Lung (tissue), 12 donors: ENCODE data around the gene C1QTNF5. TPM values are rescaled to one million over a fixed set of nuclear protein-coding genes. Genes with fewer than 3 reads are reported as not detected.

Source experiments
- ATAC-seq: fragments of 200-7000 bp; cut with Tn5 transposase; one replicate; pipeline ENCODE4 v1.9.1; 2020; ENCODE audit warnings: moderate number of reproducible peaks; ENCODE audit not compliant: insufficient read depth, low FRiP score
- DNase-seq, 3 donors: peaks; one replicate each; pipeline ENCODE4 v3.0.0-alpha.2; 2013 to 2017
- H3K27ac ChIP-seq, 2 donors: one replicate each; pipeline ENCODE4 v1.5.1; 2013; ENCODE audit warnings: mild to moderate bottlenecking in 2 of 2, moderate library complexity in 2 of 2, control low read depth in 1 of 2, inconsistent platforms in 1 of 2, low read depth in 1 of 2, low read length in 1 of 2
- H3K27me3 ChIP-seq, 3 donors: one replicate each; pipeline ENCODE4 v1.5.1; 2013; ENCODE audit warnings: low read length in 2 of 3; ENCODE audit not compliant: control insufficient read depth in 3 of 3, insufficient read depth in 3 of 3
- H3K36me3 ChIP-seq, 4 donors: one replicate each; pipeline ENCODE4 v1.5.1; 2013; ENCODE audit warnings: low read length in 4 of 4, mild to moderate bottlenecking in 1 of 4, moderate library complexity in 1 of 4; ENCODE audit not compliant: control insufficient read depth in 4 of 4, insufficient read depth in 4 of 4
- H3K4me1 ChIP-seq, 5 donors: one replicate each; pipeline ENCODE4 v1.5.1; 2013; ENCODE audit warnings: low read length in 5 of 5, mild to moderate bottlenecking in 2 of 5, moderate library complexity in 1 of 5; ENCODE audit not compliant: control insufficient read depth in 5 of 5, insufficient read depth in 5 of 5
- H3K4me3 ChIP-seq: one replicate; pipeline ENCODE4 v1.5.1; 2013; ENCODE audit warnings: mild to moderate bottlenecking, control low read depth, moderate library complexity
- H3K9ac ChIP-seq, 2 donors: one replicate each; pipeline ENCODE4 v1.5.1; 2013; ENCODE audit warnings: low read length in 2 of 2, control low read depth in 1 of 2; ENCODE audit not compliant: insufficient read depth in 1 of 2
- H3K9me3 ChIP-seq, 4 donors: one replicate each; pipeline ENCODE4 v1.5.1; 2013; ENCODE audit warnings: low read length in 3 of 4, mild to moderate bottlenecking in 1 of 4, moderate library complexity in 1 of 4; ENCODE audit not compliant: control insufficient read depth in 4 of 4, insufficient read depth in 3 of 4
- CTCF ChIP-seq: IDR thresholded peaks from 2 replicates; pipeline ENCODE4 v1.5.1; 2012; ENCODE audit warnings: mild to moderate bottlenecking; ENCODE audit errors: control extremely low read depth, extremely low read depth
- WGBS, 2 donors: extraction: QIAGEN DNeasy Blood & Tissue Kit; methylation state at CpG; one replicate each; pipeline ENCODE4 v1.1.7; 2013; 5-methylcytosine and 5-hydroxymethylcytosine counted together
- polyA plus RNA-seq, 2 donors: library from polyadenylated mRNA; stranded (reverse); fragments of 200-250 nt; gene quantifications; one replicate each; pipeline ENCODE4 v1.2.1, GENCODE V29; 2013
- total RNA-seq, 2 donors: library from RNA; depleted of rRNA in 1 of 2; stranded (reverse); fragments of >200 nt in 1 of 2; gene quantifications; one replicate each; pipeline ENCODE4 v1.2.1, GENCODE V29; 2014 to 2021
- donor health status: control.
- donor health status: control.
- donor health status: Bipolar disorder and iron deficiency.
- donor health status: healthy.
- donor health status: DM: yes; HTN: yes; CAD: no.

The C1QTNF5 gene
- total and polyA plus RNA-seq, 4 donors, result 20.2 to 34.9 (median 28.3) TPM

- 86 to 90% methylated on average over 12 of the region's 12 CpGs for WGBS, 2 donors
Observed at GRCh38 chr11:119345685-119346084, 5.0 kb upstream of the C1QTNF5 start.

GRCh38 chr11:119344291-119345010 lies 3.8 kb upstream of the C1QTNF5 start:
- DNase-seq (no peak), ATAC-seq (no peak)
- Histone ChIP-seq H3K27me3 (peaks cover 0 to 6% (median 0%) of the 10 kb centered on the region in 3 donors), H3K9me3 (no peaks in the 10 kb centered on the region), H3K9ac (no peak overlapping the region), H3K27ac (no peak overlapping the region), H3K4me1 (peaks cover 0 to 12% (median 3%) of the 10 kb centered on the region in 5 donors), H3K36me3 (no peaks in the 10 kb centered on the region), H3K4me3 (no peak overlapping the region)
- no peak for TF ChIP-seq CTCF
- 74 to 87% methylated on average over 14 of the region's 14 CpGs for WGBS, 2 donors

More at GRCh38 chr11:119345685-119346084, 5.0 kb upstream of the C1QTNF5 start:
- no peak for DNase-seq
- peaks cover 0 to 6% (median 0%) of the 10 kb centered on the region in 3 donors for H3K27me3 ChIP-seq
- no peak overlapping the region for H3K9ac ChIP-seq
- H3K36me3 ChIP-seq, result no peaks in the 10 kb centered on the region
- no peak overlapping the region for H3K27ac ChIP-seq
- no peak overlapping the region for H3K4me3 ChIP-seq
- no peak for ATAC-seq
- H3K4me1 ChIP-seq, result peaks cover 0 to 9% (median 2%) of the 10 kb centered on the region in 5 donors
- TF ChIP-seq CTCF, result no peak
- no peaks in the 10 kb centered on the region for H3K9me3 ChIP-seq

GRCh38 chr11:119343726-119344125 lies 3.0 kb upstream of the C1QTNF5 start:
- peaks cover 0 to 20% (median 5%) of the 10 kb centered on the region in 5 donors for H3K4me1 ChIP-seq
- no peak overlapping the region for H3K27ac ChIP-seq
- H3K9me3 ChIP-seq, result no peaks in the 10 kb centered on the region
- no peak for TF ChIP-seq CTCF
- H3K27me3 ChIP-seq, result peaks cover 0 to 6% (median 0%) of the 10 kb centered on the region in 3 donors
- ATAC-seq, result no peak
- WGBS, 2 donors, result 87 to 93% methylated on average over 7 of the region's 7 CpGs
- no peaks in the 10 kb centered on the region for H3K36me3 ChIP-seq
- no peak overlapping the region for H3K4me3 ChIP-seq
- H3K9ac ChIP-seq, result no peak overlapping the region
- DNase-seq, result no peak
